DND-41 (cell line): Measurements from ENCODE around the gene SGMS1.

ENCODE experiments used
- EZH2 ChIP-seq: IDR thresholded peaks from 3 replicates; pipeline ENCODE4 v1.6.1; 2012; ENCODE audit warnings: borderline replicate concordance, low read depth, mild to moderate bottlenecking, moderate library complexity, low read length, inconsistent platforms; ENCODE audit not compliant: severe bottlenecking
- TF ChIP-seq, protein P1 (sequence below): IDR thresholded peaks from 2 replicates; pipeline ENCODE4 v1.5.1; 2012; ENCODE audit warnings: borderline replicate concordance, low read length, moderate library complexity, mild to moderate bottlenecking; ENCODE audit not compliant: poor library complexity, severe bottlenecking; ENCODE audit errors: extremely low read depth

DNA sequence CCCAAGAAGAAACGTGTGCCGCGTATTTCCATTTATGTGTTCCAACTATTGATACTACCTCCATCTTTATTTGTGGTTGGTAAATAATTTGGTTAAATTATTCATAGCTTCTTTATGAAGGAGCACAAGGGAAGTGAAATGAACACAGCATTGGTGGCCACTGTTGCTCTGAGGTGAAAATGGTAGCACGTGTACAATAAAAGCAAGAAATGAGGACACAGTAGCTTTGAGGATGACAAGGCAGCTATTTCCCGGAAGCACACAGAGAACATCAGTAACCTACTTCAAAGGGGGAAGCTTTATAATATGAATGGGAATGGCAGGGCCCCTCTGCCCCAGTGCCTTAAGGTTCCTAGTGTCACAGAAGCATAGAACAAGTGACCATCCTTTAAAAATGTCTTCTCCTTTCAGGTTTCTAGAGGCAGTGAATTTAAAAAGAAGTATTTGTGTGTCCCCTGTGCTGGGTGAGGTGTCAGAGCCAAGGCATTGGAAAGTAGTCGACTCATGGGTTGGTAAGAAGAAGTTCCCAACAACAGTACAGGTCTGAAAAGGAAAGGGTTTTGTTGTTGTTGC lies 78.8 kb downstream of the SGMS1 start:
- TF ChIP-seq, protein P1, sequence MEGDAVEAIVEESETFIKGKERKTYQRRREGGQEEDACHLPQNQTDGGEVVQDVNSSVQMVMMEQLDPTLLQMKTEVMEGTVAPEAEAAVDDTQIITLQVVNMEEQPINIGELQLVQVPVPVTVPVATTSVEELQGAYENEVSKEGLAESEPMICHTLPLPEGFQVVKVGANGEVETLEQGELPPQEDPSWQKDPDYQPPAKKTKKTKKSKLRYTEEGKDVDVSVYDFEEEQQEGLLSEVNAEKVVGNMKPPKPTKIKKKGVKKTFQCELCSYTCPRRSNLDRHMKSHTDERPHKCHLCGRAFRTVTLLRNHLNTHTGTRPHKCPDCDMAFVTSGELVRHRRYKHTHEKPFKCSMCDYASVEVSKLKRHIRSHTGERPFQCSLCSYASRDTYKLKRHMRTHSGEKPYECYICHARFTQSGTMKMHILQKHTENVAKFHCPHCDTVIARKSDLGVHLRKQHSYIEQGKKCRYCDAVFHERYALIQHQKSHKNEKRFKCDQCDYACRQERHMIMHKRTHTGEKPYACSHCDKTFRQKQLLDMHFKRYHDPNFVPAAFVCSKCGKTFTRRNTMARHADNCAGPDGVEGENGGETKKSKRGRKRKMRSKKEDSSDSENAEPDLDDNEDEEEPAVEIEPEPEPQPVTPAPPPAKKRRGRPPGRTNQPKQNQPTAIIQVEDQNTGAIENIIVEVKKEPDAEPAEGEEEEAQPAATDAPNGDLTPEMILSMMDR: no peak
- TF ChIP-seq EZH2: no peak
